GM18909 (cell line): ENCODE data around the gene TMEM205.
"Not testable (repeated sequence)": the region's sequence is repeated elsewhere in the genome, so short reads cannot be mapped to it uniquely, and the experiment has no call there.

Experiments used
- ATAC-seq: cut with Tn5 transposase; IDR thresholded peaks from one replicate; pipeline ENCODE4 v1.9.1; 2021; ENCODE audit warnings: mild to moderate bottlenecking; ENCODE audit not compliant: unreplicated experiment, poor library complexity

Gene TMEM205

DNA sequence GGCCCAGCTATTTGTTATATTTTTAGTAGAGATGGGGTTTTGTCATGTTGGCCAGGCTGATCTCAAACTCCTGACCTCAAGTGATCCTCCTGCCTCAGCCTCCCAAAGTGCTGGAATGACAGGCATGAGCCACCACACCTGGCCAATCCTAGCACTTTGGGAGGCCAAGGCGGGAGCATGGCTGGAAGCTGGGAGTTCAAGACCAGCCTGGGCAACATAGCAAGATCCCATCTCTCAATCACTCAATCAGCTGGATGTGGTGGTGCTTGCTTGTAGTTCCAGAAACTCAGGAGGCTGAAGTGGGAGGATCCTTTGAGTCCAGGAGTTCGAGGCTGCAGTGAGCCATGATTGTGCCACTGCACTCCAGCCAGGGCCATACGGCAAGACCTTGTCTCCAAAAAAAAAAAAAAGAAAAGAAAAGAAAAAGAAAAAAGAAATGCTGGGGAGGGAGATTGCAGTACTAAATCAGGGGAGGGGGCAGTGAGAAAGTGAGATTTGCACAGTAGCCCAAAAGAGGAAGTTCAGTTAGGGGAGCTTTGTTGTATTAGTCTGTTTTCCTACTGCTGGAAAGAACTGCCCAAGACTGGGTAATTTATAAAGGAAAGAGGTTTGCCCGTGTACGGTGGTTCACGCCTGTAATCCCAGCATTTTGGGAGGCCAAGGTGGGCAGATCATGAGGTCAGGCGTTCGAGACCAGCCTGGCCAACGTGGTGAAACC is 25.6 kb downstream of the TMEM205 start:
- ATAC-seq, result not testable (repeated sequence)

DNA sequence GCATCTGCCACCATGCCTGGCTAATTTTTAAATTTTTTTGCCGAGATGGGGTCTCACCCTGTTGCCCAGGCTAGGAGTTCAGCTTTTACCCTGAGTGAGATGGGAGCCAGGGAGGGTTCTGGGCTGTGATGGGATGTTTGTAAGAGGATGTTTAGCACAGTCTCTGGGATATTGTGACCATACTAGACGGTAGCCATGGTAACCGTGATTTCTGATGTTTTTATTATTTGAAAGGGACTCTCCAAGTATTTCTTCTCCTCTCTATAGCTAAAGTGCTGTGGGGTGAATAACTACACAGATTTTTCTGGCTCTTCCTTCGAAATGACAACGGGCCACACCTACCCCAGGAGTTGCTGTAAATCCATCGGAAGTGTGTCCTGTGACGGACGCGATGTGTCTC is 39.7 kb downstream of the TMEM205 start:
- no peak for ATAC-seq

DNA sequence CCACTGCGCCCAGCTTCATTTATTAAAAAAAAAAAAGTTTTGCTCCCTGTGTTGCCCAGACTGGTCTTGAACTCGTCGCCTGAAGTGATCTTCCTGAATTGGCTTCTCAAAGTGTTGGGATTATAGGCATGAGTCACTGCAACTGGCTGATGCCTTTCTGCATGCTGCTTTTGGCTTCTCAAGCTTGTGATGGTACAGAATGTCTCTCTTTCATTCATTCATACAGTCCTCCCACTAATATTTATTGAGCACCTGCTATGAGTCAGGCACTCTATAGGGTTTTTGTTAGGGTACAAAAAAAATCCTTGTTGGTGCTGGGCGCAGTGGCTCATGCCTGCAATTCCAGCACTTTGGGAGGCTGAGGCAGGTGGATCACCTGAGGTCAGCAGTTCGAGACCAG is 41.1 kb downstream of the TMEM205 start:
- ATAC-seq, result no peak

DNA sequence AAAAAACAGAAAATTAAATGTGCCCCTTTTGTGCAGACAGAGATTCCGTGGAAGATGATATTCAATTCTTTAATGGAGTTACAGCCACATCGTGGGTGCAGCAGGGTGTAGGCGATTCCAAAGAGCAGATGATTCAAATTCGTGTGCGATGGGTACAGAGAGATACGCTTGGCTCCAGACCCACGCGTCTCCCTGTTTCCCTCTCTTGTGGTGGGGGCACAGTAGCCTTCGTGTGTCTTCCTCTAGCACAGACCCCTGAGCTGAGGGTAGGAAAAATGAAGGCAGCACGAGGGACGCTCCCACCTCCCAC is 45.3 kb downstream of the TMEM205 start:
- no peak for ATAC-seq

DNA sequence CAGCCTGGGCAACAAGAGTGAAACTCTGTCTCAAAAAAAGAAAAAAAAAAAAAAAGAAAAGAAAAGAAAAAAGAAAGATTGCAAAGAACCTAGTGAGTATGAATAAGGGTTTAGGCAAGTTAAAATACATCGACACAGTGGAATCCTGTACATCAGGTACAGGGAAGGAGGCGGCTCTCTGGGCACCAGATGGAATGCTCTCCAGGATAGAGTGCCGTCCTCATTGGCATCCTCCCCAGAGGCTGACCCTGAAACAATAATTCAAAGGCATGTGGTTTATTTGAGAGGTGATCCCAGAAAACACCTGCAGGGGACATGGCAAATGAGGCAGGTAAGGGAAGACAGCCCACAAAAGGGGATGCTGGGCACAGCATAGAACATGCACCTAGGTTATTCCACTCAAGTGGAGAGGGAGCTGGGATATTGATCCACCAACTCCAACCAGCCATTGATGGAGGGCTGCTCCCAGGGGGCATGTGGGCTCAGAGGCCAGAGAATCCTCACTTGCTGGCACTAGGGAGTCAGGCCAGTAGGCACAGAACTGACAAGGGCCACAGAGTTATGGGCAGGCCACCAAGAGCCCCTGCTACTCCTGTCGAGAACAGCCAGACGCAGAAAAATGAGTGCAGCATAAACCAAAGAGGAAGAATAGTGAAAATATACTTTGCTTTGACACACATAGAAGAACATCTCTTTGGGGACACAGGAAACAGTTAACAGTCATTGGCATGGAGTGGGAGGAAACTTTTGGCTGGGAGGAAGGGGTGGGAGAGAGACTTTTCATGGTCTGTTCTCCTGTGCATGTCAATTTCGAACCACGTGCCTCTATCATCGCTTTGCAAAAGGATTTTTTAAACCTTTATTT is 45.9 kb downstream of the TMEM205 start:
- ATAC-seq, result no peak

DNA sequence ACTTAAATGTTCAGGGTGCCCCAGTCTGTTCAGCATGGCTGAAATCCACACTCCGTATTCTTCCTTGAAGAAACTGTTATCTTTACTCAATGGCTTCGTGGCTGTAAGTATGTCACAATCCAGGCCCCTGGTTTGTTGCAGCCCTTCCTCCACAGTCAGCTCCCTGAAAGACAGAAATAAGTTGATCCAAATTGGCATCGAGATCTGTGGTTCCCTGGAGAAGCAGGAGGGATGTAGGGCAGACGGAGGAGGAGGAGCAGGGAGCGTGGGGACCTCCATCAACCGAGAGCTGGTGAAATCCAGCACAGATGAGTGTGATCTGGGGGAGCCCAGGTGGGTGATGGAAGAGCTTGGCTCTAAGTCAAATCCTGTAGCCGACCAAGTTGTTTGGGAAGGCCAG is 49.8 kb downstream of the TMEM205 start:
- no peak for ATAC-seq

DNA sequence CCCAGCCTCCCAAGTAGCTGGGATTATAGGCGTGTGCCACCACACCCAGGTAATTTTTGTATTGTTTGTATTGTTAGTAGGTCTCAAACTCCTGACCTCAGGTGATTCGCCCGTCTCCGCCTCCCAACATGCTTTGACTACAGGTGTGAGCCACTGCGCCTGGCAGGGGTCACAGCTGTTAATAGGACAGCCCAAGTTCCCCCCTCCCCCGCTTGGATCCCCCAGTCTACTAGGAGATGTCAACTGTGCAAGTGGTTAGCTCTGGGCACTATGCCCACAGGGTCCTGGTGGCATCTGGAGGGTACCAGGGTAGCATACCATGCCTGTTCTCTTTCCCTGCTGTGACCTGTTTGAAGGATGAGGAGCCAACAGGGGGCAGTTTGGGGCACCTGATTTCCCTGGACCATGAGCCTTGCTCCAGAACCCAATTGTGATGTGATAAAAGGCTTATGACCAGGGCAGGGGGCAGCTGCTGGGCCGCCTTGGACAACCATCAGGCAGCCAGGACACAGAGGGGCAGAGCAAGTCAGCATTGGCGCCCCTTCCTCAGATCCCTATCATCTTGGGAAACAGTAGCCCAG is 50.3 kb downstream of the TMEM205 start, which contains the start of gene TSPAN16:
TSPAN16 (plus strand) TSS at position 496 of the 581 bp plus-strand sequence. CDS start 138 bp downstream, outside the sequence.
- no peak for ATAC-seq

DNA sequence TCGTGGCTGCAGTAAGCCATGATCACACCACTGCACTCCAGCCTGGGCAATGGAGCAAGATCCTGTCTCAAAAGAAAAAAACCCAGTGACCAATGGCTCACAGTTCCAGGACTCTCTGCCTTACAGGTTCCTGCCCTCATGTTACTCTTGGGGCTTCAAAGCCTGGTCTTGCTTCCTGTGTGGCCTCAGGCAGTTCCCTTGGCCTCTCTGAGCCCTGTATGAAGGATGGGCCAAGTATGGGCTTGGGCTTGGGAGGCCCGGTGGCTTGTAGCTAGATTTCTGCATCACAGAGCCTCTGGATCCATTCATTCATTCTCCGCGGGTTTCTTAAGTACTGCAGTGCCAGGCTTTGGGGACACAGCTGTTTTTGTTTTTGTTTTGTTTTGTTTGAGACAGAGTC is 50.9 kb downstream of the TMEM205 start:
- ATAC-seq, result no peak

DNA sequence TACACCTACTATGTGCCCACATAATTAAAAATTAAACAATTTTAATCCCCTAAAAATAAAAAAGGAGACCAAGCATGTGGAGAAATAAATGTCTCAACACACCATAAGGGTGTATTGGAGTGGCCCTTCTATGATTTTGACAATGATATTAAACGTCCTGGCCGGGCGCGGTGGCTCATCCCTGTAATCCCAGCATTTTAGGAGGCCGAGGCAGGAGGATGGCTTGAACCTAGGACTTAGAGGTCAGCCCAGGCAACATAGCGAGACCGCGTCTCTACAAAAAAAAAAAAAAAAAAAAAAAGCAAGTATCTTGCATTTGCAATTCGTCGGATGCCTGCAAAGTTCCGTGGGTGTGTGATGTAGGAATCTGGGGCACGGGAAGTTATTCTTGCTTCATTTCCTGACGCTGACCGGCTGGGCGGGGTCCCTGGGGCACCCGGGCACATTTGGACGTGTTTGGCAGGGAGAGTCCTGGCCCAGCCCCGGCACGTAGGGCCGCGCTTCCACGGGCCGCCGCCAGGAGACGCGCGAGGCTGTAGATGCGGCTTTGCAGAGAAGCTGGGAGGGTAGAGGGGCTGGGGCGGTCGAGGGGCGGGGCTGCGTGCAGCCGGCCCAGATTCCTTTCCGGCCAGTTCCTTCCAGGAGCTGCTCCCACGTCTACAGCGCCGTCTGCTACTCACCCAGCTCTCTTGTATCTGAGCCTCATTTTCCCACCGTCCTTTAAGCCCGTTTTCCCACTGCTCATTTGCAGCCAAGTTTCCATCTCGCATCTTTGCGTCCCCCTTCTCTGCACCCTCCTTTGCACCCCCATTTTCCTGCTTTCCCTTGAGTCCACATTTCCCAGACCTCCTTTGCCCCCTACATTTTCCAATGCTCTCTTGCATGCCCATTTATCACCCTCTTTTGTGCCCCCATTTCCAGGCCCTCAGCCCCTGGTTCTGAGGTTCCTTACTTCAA is 52.4 kb downstream of the TMEM205 start:
- peak; percentile 63 for ATAC-seq
